ENCODE data around the gene SLC25A21. TPM values are rescaled to one million over a fixed set of nuclear protein-coding genes. Genes with fewer than 3 reads are reported as not detected.
"Not testable (repeated sequence)": the region's sequence is repeated elsewhere in the genome, so short reads cannot be mapped to it uniquely, and the experiment has no call there.

SLC25A21 gene
- total and polyA plus RNA-seq, 8 donors: 0.37 to 0.92 (median 0.60) TPM

DNA sequence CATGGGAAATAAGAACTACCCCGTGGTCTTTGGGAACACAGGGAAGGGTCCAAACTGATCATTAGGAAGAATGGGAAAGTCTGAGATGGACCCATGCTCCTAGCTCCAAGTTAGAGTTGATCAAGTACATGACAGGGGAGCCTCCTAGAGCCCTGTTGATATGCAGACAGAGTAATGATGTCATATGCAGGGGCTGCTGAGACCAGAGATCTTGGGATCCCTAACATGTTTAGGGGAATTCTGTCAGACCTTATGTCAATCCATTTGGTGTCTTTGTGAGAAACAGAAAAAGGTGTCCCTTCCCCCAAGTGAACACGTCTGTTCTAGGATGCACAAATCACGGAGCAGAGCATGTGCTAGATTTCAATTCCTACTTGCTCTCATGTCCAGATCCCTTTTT, 6.6 kb downstream of the SLC25A21 start:
- no peaks in the 10 kb centered on the region for H3K27me3 ChIP-seq

DNA sequence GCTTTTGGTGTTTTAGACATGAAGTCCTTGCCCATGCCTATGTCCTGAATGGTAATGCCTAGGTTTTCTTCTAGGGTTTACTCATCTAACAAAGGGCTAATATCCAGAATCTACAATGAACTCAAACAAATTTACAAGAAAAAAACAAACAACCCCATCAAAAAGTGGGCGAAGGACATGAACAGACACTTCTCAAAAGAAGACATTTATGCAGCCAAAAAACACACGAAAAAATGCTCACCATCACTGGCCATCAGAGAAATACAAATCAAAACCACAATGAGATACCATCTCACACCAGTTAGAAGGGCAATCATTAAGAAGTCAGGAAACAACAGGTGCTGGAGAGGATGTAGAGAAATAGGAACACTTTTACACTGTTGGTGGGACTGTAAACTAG, 10.1 kb downstream of the SLC25A21 start:
- intact Hi-C loops (cut with DNase I); H3K27ac ChIP-seq; H3K9me3 ChIP-seq; H3K36me3 ChIP-seq; H3K27me3 ChIP-seq; FAIRE-seq; DNase-seq; H3K4me3 ChIP-seq; ATAC-seq; H3K4me1 ChIP-seq: not testable (repeated sequence)
- 80% methylated on average over 1 of the region's 2 CpGs; no CpG with 5 or more reads in 1 of the 2 donors for WGBS, 2 donors

More for the DNA sequence above, 6.6 kb downstream of the SLC25A21 start:
- no peaks in the 10 kb centered on the region for H3K9me3 ChIP-seq
- H3K36me3 ChIP-seq: no peaks in the 10 kb centered on the region
- H3K4me1 ChIP-seq: no peaks in the 10 kb centered on the region
- FAIRE-seq (no peak), DNase-seq (no peak), ATAC-seq (no peak)
- 73 to 76% methylated on average over 3 of the region's 3 CpGs for WGBS, 2 donors
- TF ChIP-seq, protein P1, sequence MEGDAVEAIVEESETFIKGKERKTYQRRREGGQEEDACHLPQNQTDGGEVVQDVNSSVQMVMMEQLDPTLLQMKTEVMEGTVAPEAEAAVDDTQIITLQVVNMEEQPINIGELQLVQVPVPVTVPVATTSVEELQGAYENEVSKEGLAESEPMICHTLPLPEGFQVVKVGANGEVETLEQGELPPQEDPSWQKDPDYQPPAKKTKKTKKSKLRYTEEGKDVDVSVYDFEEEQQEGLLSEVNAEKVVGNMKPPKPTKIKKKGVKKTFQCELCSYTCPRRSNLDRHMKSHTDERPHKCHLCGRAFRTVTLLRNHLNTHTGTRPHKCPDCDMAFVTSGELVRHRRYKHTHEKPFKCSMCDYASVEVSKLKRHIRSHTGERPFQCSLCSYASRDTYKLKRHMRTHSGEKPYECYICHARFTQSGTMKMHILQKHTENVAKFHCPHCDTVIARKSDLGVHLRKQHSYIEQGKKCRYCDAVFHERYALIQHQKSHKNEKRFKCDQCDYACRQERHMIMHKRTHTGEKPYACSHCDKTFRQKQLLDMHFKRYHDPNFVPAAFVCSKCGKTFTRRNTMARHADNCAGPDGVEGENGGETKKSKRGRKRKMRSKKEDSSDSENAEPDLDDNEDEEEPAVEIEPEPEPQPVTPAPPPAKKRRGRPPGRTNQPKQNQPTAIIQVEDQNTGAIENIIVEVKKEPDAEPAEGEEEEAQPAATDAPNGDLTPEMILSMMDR (IDR thresholded peaks at IDR 0.05): no peak
- intact Hi-C loops (cut with DNase I): no loop called here
- H3K4me3 ChIP-seq: no peak overlapping the region
- no peak overlapping the region for H3K27ac ChIP-seq

DNA sequence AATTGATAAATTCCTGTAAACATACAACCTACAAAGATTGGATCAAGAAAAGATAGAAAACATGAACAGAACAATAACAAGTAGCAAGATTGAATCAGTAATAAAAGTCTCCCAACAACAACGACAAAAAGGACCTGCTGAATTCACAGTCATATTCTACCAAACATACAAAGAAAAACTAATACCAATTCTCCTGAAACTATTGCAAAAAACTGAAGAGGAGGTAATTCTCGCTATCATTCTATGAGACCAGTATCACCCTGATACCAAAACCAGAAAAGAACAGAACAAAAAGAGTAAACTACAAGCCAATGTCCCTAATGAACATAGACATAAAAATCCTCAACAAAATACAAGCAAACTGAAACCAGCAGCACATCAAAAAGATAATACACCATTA, 14.4 kb downstream of the SLC25A21 start:
- H3K4me1 ChIP-seq: no peaks in the 10 kb centered on the region
- no peaks in the 10 kb centered on the region for H3K27me3 ChIP-seq
- DNase-seq (no peak), ATAC-seq (no peak), FAIRE-seq (no peak)
- no peaks in the 10 kb centered on the region for H3K9me3 ChIP-seq
- no peaks in the 10 kb centered on the region for H3K36me3 ChIP-seq
- WGBS, 2 donors: 79 to 86% methylated on average over 2 of the region's 2 CpGs
- TF ChIP-seq, protein P1 (IDR thresholded peaks at IDR 0.05): no peak
- intact Hi-C loops (cut with DNase I): no loop called here
- H3K27ac ChIP-seq: no peak overlapping the region
- no peak overlapping the region for H3K4me3 ChIP-seq

DNA sequence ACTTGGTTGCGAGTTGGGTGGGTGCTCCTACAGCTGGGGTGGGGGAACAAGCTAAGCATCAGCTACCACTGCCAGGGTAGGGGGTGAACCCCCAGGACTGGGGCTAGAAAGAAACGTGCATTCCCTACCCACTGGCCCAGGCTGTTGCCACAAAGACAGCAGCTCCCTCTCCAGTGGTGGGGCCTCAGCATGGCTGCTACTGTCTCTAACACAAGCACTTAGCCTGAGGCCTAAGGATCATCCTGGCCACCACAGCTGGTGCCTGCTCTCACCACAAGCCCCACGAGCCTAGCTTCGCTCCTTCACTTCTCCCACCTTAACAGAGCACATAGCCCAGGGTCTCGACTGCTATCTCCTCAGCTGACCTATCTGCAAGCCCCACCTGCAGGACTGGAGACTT, 18.9 kb downstream of the SLC25A21 start:
- TF ChIP-seq, protein P1 (IDR thresholded peaks at IDR 0.05): no peak
- ATAC-seq (no peak), FAIRE-seq (no peak), DNase-seq (no peak)
- Histone ChIP-seq H3K27me3 (no peaks in the 10 kb centered on the region), H3K4me3 (no peak overlapping the region), H3K27ac (no peak overlapping the region), H3K4me1 (no peaks in the 10 kb centered on the region), H3K9me3 (no peaks in the 10 kb centered on the region), H3K36me3 (no peaks in the 10 kb centered on the region)
- intact Hi-C loops (cut with DNase I): no loop called here
- WGBS, 2 donors: 67 to 74% methylated on average over 5 of the region's 5 CpGs

DNA sequence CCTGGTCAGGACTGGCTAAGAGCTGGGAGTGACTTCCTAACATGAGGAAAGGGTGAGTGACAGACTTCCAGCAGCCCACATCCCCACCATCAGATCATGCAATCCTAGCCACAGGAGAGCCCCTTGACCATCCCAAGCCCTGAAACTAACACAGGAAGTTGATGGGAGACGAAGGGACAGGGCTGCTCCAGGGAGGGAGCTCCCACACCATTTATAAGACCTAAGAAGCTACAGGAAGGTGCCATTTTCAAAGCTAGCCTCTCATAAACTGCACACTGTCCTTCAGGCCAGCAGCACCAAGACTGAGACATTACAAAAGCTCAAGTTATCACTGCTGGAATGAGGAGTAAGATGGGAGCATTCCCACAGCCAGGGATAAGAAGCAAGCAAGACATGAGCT, 19.4 kb downstream of the SLC25A21 start:
- Histone ChIP-seq H3K9me3 (no peaks in the 10 kb centered on the region), H3K4me3 (no peak overlapping the region), H3K36me3 (no peaks in the 10 kb centered on the region), H3K27ac (no peak overlapping the region), H3K4me1 (no peaks in the 10 kb centered on the region), H3K27me3 (no peaks in the 10 kb centered on the region)
- FAIRE-seq: no peak
- intact Hi-C loops (cut with DNase I): no loop called here
- no peak for DNase-seq
- TF ChIP-seq, protein P1 (IDR thresholded peaks at IDR 0.05): no peak
- no peak for ATAC-seq
- 30 to 56% methylated on average over 1 of the region's 1 CpG for WGBS, 2 donors

Data from pancreas (tissue), 10 donors.